HCT116 (cell line): ENCODE results near the gene FMN1.

Experiments
- ATF3 ChIP-seq: IDR thresholded peaks from 2 replicates; pipeline ENCODE4 v1.6.1; 2012
- CBX3 ChIP-seq: IDR thresholded peaks from 2 replicates; pipeline ENCODE4 v1.6.1; 2012; ENCODE audit warnings: low read depth
- CEBPB ChIP-seq: IDR thresholded peaks from 2 replicates; pipeline ENCODE4 v1.6.1; 2012; ENCODE audit warnings: low read depth
- CTCF ChIP-seq, 3 experiments: fragments of 200-600 bp in 1 of 3; sonication (generic) in 1 of 3; IDR thresholded peaks in 2 of 3; conservative IDR thresholded peaks in 1 of 3; 2 replicates each; pipeline ENCODE4 v1.5.1; 2012 to 2017; ENCODE audit warnings: low read depth in 2 of 3, low read length in 2 of 3, antibody characterized with exemption in 1 of 3, borderline replicate concordance in 1 of 3, control low read depth in 1 of 3, mild to moderate bottlenecking in 1 of 3, mixed read lengths in 1 of 3, mixed run types in 1 of 3, moderate library complexity in 1 of 3; ENCODE audit not compliant: insufficient read depth in 1 of 3
- ELF1 ChIP-seq: IDR thresholded peaks from 2 replicates; pipeline ENCODE4 v1.6.1; 2012; ENCODE audit warnings: low read depth, borderline replicate concordance
- EZH2 ChIP-seq: fragments of 200-600 bp; sonication (generic); IDR thresholded peaks from 2 replicates; pipeline ENCODE4 v1.6.1; 2017; ENCODE audit warnings: antibody characterized with exemption, mixed run types
- EZH2phosphoT487 ChIP-seq: fragments of 200-600 bp; IDR thresholded peaks from 2 replicates; pipeline ENCODE4 v1.6.1; 2018; ENCODE audit warnings: antibody characterized with exemption, borderline replicate concordance
- POLR2A ChIP-seq: IDR thresholded peaks from 2 replicates; pipeline ENCODE4 v1.7.0; 2011; ENCODE audit warnings: borderline replicate concordance; ENCODE audit not compliant: insufficient read depth, insufficient read length; ENCODE audit errors: extremely low read depth
- POLR2AphosphoS5 ChIP-seq: IDR thresholded peaks from 2 replicates; pipeline ENCODE4 v1.6.1; 2011; ENCODE audit warnings: mild to moderate bottlenecking, low read depth, low read length, moderate library complexity
- SIN3A ChIP-seq: IDR thresholded peaks from 2 replicates; pipeline ENCODE4 v1.6.1; 2012; ENCODE audit warnings: low read depth
- YY1 ChIP-seq: IDR thresholded peaks from 2 replicates; pipeline ENCODE4 v1.6.1; 2011; ENCODE audit warnings: low read length, low read depth, moderate library complexity, mild to moderate bottlenecking; ENCODE audit not compliant: insufficient replicate concordance; ENCODE audit errors: extremely low read depth
- TF ChIP-seq, protein P1 (sequence below): IDR thresholded peaks from 2 replicates; pipeline ENCODE4 v1.6.1; 2012

GRCh38 chr15:33200444-33200843 is 5.9 kb upstream of the FMN1 start:
- no peak for TF ChIP-seq CEBPB
- no peak for TF ChIP-seq YY1
- no peak for TF ChIP-seq EZH2phosphoT487
- TF ChIP-seq CTCF (IDR thresholded peaks at IDR 0.05 in 2 of 3, conservative IDR thresholded peaks at IDR 0.05 in 1 of 3; ENCODE audit: borderline replicate concordance in 1 of 3, insufficient read depth in 1 of 3, low read depth in 2 of 3, low read length in 2 of 3): no peak
- TF ChIP-seq CBX3: no peak
- no peak for TF ChIP-seq SIN3A
- no peak for TF ChIP-seq POLR2A
- no peak for TF ChIP-seq EZH2
- TF ChIP-seq ELF1: no peak
- no peak for TF ChIP-seq ATF3
- no peak for TF ChIP-seq POLR2AphosphoS5
- TF ChIP-seq, protein P1, sequence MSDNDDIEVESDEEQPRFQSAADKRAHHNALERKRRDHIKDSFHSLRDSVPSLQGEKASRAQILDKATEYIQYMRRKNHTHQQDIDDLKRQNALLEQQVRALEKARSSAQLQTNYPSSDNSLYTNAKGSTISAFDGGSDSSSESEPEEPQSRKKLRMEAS: no peak
